Kidney epithelial cell (primary cell): ENCODE data around the gene LLPH. TPM values are rescaled to one million over a fixed set of nuclear protein-coding genes. Genes with fewer than 3 reads are reported as not detected.

Source experiments
- DNase-seq: peaks from one replicate; pipeline ENCODE4 v3.0.0-alpha.2; 2010; ENCODE audit warnings: low read depth
- H3K27me3 ChIP-seq: 2 replicates; pipeline ENCODE4 v1.6.0; 2011; ENCODE audit warnings: low read length; ENCODE audit not compliant: control insufficient read depth, insufficient read depth
- H3K36me3 ChIP-seq: 2 replicates; pipeline ENCODE4 v1.5.1; 2011; ENCODE audit warnings: low read length; ENCODE audit not compliant: control insufficient read depth, insufficient read depth
- H3K4me3 ChIP-seq: 2 replicates; pipeline ENCODE4 v1.5.1; 2011; ENCODE audit warnings: low read depth, mild to moderate bottlenecking, control low read depth, low read length
- total RNA-seq: library from RNA; depleted of rRNA; stranded (reverse); fragments of >200 nt; gene quantifications from 2 replicates; pipeline ENCODE4 v1.2.3, GENCODE V29; 2015
- TF ChIP-seq, protein P1 (sequence below): IDR thresholded peaks from 2 replicates; pipeline ENCODE4 v1.5.1; 2011; ENCODE audit warnings: mild to moderate bottlenecking, moderate library complexity, low read length, control low read depth, inconsistent platforms; ENCODE audit not compliant: insufficient read depth, poor library complexity, severe bottlenecking

LLPH gene
- total RNA-seq, 1 donor from 2014 or later = 23.6 TPM

DNA sequence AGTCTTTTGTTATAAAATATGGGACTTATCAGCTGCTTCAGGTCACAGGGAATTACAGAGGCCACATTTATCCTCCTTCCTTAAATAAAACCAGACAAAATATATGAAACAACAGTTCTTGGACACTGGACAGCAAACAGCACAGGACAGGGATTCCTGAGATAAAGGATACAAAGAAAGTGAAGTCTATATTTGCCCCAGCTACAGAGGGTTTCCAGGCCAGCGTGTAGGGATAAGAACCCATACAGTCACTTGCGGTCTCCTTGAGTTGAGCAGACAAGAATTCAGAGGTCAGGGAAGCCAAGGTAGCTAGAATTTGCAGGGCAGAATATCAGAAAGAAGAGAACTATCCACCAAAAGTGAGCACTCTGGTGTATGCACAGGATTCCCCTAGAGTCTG, 8.8 kb upstream of the LLPH start:
- TF ChIP-seq, protein P1, sequence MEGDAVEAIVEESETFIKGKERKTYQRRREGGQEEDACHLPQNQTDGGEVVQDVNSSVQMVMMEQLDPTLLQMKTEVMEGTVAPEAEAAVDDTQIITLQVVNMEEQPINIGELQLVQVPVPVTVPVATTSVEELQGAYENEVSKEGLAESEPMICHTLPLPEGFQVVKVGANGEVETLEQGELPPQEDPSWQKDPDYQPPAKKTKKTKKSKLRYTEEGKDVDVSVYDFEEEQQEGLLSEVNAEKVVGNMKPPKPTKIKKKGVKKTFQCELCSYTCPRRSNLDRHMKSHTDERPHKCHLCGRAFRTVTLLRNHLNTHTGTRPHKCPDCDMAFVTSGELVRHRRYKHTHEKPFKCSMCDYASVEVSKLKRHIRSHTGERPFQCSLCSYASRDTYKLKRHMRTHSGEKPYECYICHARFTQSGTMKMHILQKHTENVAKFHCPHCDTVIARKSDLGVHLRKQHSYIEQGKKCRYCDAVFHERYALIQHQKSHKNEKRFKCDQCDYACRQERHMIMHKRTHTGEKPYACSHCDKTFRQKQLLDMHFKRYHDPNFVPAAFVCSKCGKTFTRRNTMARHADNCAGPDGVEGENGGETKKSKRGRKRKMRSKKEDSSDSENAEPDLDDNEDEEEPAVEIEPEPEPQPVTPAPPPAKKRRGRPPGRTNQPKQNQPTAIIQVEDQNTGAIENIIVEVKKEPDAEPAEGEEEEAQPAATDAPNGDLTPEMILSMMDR = no peak
- no peaks in the 10 kb centered on the region for H3K27me3 ChIP-seq
- H3K36me3 ChIP-seq = peaks cover 2% of the 10 kb centered on the region
- no peak for DNase-seq
- no peak overlapping the region for H3K4me3 ChIP-seq

GRCh38 chr12:66137937-66138336, 7.4 kb upstream of the LLPH start:
- Histone ChIP-seq H3K36me3 (peaks cover 2% of the 10 kb centered on the region), H3K27me3 (no peaks in the 10 kb centered on the region), H3K4me3 (no peak overlapping the region)
- TF ChIP-seq, protein P1 = no peak
- DNase-seq = no peak

DNA sequence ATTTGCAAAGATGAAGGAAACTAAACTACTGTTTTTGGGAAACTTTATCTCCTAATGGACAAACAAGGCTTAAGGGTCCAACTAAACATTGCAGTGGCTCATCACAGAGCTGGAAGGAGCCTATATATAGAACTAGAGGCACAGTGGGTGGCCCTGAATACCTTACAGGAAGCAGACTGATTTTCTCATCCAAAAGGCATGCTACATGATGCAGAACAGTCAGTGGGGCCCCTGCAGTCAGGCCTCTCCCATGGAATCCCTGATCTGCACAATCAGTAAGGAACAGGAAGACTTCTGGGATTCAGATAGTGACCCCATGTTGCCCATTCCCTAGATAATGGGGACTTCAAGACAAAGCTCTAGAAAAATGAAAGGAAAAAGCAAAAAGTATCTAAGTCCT, 1.9 kb upstream of the LLPH start:
- TF ChIP-seq, protein P1 = no peak
- no peaks in the 10 kb centered on the region for H3K36me3 ChIP-seq
- DNase-seq = peak; percentile 79
- no peak overlapping the region for H3K4me3 ChIP-seq
- no peaks in the 10 kb centered on the region for H3K27me3 ChIP-seq

DNA sequence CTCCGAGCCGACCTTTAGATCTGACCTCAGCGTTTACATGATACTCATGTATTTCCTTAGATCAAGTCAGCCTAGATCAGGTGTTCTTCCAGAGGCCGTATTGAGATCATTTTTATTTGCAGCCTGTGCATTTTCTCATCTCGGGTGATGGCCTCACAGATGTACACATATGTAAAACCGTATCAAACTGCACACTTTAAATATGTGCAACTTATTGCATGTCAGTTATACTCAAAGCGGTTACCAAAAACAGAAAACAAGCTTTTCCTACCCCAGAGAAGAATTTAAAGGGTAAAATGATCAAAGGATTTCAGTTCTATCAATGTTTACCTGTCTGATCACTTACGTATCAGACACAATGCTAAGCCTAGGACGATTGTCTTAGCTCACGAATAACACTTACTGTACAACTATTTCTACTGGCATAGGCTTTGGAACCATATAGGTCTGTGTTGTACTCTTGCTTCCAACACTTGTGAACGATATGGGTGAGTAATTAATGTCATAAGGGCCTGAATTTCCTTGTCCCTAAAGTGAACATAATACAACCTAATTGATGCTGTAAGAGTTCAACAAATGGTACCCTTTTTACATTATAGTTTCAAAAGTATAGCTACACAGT, 628 bp upstream of the LLPH start:
- peak overlapping the region; percentile 69 for H3K4me3 ChIP-seq
- TF ChIP-seq, protein P1 = no peak
- no peak for DNase-seq
- no peaks in the 10 kb centered on the region for H3K27me3 ChIP-seq
- H3K36me3 ChIP-seq = peaks cover 1% of the 10 kb centered on the region

DNA sequence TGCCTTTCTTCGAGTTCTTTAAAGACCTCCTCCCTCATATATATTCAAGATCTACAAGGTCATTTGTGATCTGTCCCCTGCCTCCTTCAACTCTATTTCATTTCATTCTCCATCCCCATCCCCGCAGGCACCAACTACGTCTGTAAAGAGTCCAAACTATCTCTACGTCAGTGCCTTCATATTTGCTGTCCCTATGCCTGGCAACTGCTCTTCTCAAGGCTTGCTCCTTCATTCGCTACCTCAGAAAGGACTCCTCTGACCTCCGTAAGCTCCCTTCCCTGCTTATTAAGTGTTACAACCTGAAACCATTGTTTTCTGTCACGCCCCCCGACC, 650 bp downstream of the LLPH start:
- Histone ChIP-seq H3K36me3 (peaks cover 2% of the 10 kb centered on the region), H3K27me3 (no peaks in the 10 kb centered on the region), H3K4me3 (peak overlapping the region; percentile 69)
- TF ChIP-seq, protein P1 = no peak
- DNase-seq = no peak

GRCh38 chr12:66127650-66128049, 2.9 kb downstream of the LLPH start:
- no peaks in the 10 kb centered on the region for H3K27me3 ChIP-seq
- DNase-seq = no peak

More at GRCh38 chr12:66127650-66128049, 2.9 kb downstream of the LLPH start:
- Histone ChIP-seq H3K36me3 (peaks cover 2% of the 10 kb centered on the region), H3K4me3 (no peak overlapping the region)
- TF ChIP-seq, protein P1 = no peak
